PFSK-1 (cell line): ENCODE data around the gene SPIN1.

ENCODE experiments used
- FOXP2 ChIP-seq: optimal IDR thresholded peaks from 2 replicates; pipeline ENCODE3; 2011; ENCODE audit warnings: borderline replicate concordance, control low read depth, inconsistent platforms; ENCODE audit not compliant: insufficient read depth; ENCODE audit errors: extremely low read length, extremely low read depth
- POLR2AphosphoS5 ChIP-seq: IDR thresholded peaks from 2 replicates; pipeline ENCODE4 v1.6.1; 2012; ENCODE audit warnings: low read depth, mild to moderate bottlenecking, control low read depth, low read length, moderate library complexity
- REST ChIP-seq, 2 experiments: IDR thresholded peaks; 2 replicates each; pipeline versions ENCODE4 v1.6.1 to v1.8.0; 2011 to 2012; ENCODE audit warnings: low read depth in 2 of 2, low read length in 2 of 2, control low read depth in 1 of 2, inconsistent platforms in 1 of 2, mild to moderate bottlenecking in 1 of 2, moderate library complexity in 1 of 2; ENCODE audit not compliant: insufficient read depth in 1 of 2
- SIN3A ChIP-seq: IDR thresholded peaks from 2 replicates; pipeline ENCODE4 v1.6.1; 2012; ENCODE audit warnings: mild to moderate bottlenecking, low read length, moderate library complexity, borderline replicate concordance; ENCODE audit not compliant: insufficient read depth
- TAF1 ChIP-seq: IDR thresholded peaks from 2 replicates; pipeline ENCODE4 v1.6.1; 2012; ENCODE audit warnings: low read length, control low read depth, borderline replicate concordance; ENCODE audit not compliant: insufficient read depth

SPIN1 gene

GRCh38 chr9:88390371-88390990 lies 2.2 kb downstream of the SPIN1 start:
- TF ChIP-seq FOXP2 = no peak

GRCh38 chr9:88391236-88391635 lies 3.0 kb downstream of the SPIN1 start:
- TF ChIP-seq SIN3A = no peak
- no peak for TF ChIP-seq REST (IDR thresholded peaks at IDR 0.05; ENCODE audit: insufficient read depth in 1 of 2, low read depth in 2 of 2, low read length in 2 of 2)
- TF ChIP-seq FOXP2 = no peak
- no peak for TF ChIP-seq TAF1
- TF ChIP-seq POLR2AphosphoS5 = no peak

- no peak for TF ChIP-seq REST (IDR thresholded peaks at IDR 0.05; ENCODE audit: insufficient read depth in 1 of 2, low read depth in 2 of 2, low read length in 2 of 2)
- TF ChIP-seq SIN3A = no peak
These were observed 3.7 kb downstream of the SPIN1 start for GRCh38 chr9:88391921-88392320.

- no peak for TF ChIP-seq TAF1
- no peak for TF ChIP-seq POLR2AphosphoS5
- no peak for TF ChIP-seq SIN3A
- no peak for TF ChIP-seq FOXP2
- no peak for TF ChIP-seq REST (IDR thresholded peaks at IDR 0.05; ENCODE audit: insufficient read depth in 1 of 2, low read depth in 2 of 2, low read length in 2 of 2)
These were observed 4.3 kb downstream of the SPIN1 start for GRCh38 chr9:88392549-88392948.

GRCh38 chr9:88396836-88397577 lies 8.8 kb downstream of the SPIN1 start:
- TF ChIP-seq REST (IDR thresholded peaks at IDR 0.05; ENCODE audit: insufficient read depth in 1 of 2, low read depth in 2 of 2, low read length in 2 of 2) (no peak), FOXP2 (no peak)
